HL-60/S4 treated with phorbol 12-myristate 13-acetate at 8.2 ng/mL for 4 days and 3 days (cell line): ENCODE measurements around the gene DNAJC24.
"Not testable (repeated sequence)": the region's sequence is repeated elsewhere in the genome, so short reads cannot be mapped to it uniquely, and the experiment has no call there.

Experiments used
- in situ Hi-C: fragments of 300-500 bp; cut with MboI; formaldehyde crosslinking; loops from 2 replicates; pipeline ENCODE4 v1.15.0; 2022; ENCODE audit warnings: low sequenced_read_pairs

Gene DNAJC24, protein sequence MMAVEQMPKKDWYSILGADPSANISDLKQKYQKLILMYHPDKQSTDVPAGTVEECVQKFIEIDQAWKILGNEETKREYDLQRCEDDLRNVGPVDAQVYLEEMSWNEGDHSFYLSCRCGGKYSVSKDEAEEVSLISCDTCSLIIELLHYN

DNA sequence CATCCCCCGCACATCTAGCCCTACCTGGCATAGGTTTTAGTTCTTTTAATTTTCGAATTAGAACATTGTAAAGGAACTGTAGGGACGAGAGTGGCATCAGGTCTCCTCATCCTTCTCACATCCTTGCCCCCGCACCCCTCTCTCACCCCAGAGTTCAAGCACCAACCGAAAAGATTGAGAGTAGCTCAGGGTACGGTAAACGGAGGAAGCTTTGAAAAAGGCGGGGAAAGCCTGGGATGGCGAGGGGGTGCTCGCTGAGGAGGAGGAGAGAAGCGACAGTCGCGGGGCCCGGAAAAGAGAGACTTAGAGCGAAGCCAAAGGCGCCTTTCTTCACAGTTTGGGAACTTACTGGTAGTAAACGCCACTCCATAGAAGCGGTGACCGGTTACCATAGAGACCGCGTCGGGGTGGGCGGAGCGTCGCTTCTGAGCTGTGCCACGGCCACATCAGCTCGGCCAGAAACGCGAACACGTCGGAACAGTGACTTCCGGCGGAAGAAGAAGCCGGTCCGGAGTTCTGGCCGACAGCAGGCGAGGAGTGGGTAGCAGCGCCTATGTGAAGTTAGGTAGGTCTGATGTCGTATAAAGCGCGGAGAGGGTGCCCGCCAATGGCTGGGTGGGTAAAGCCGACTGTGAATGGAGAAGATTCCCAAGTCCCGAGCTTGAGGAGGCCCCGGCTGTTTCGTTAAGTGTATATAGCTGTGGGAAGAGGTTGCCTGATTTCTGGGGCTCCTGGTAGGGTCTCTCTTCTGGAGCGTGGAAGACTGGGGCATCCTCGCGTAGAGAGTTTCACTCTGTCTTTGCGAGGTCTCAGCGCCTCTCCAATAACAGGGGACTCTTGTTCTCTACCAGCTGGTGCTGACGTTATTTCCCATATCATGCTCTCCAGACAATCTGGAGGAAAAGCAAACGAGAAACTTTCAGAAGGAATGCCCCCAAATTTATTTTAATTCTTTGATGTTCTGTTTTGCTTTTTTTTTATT lies at the start of gene DNAJC24, which contains the start of gene DCDC1:
TSS of gene DNAJC24 (plus strand) at position 513 of the 982 bp plus-strand sequence. CDS start 889 bp downstream, outside the sequence.
TSS of gene DCDC1 (minus strand) at position 392 of the 982 bp plus-strand sequence. CDS start 41,459 bp downstream, outside the sequence.
- in situ Hi-C loops = no loop called here

GRCh38 chr11:31321494-31321893 lies 48.2 kb upstream of the DNAJC24 start:
- in situ Hi-C loops = not testable (repeated sequence)

DNA sequence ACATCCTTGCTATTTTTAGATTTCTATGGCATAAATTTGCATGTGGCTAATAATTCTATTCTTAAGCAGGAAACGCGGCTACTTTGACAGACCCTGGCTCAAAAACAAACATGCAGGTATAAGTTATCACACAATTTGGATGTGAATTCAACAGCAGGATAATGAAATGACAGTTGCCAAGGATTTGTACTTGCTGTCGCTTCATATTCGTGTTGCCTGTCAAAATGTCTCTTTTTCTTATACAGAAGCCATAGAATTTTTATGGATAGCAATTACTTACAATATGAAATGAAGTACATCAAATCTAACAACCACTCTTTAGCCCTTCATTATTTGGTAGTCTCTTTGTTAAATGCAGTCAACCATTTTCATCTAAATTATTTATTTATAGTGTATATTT lies 46.5 kb upstream of the DNAJC24 start:
- in situ Hi-C loops = no loop called here

GRCh38 chr11:31325160-31325559 lies 44.5 kb upstream of the DNAJC24 start:
- in situ Hi-C loops = no loop called here

- in situ Hi-C loops = no loop called here
These were observed 43.1 kb upstream of the DNAJC24 start for GRCh38 chr11:31326470-31327148.

GRCh38 chr11:31327417-31327816 lies 42.2 kb upstream of the DNAJC24 start:
- in situ Hi-C loops = no loop called here

GRCh38 chr11:31328697-31329096 lies 41.0 kb upstream of the DNAJC24 start:
- in situ Hi-C loops = no loop called here

GRCh38 chr11:31337806-31338205 lies 31.9 kb upstream of the DNAJC24 start:
- in situ Hi-C loops = no loop called here

DNA sequence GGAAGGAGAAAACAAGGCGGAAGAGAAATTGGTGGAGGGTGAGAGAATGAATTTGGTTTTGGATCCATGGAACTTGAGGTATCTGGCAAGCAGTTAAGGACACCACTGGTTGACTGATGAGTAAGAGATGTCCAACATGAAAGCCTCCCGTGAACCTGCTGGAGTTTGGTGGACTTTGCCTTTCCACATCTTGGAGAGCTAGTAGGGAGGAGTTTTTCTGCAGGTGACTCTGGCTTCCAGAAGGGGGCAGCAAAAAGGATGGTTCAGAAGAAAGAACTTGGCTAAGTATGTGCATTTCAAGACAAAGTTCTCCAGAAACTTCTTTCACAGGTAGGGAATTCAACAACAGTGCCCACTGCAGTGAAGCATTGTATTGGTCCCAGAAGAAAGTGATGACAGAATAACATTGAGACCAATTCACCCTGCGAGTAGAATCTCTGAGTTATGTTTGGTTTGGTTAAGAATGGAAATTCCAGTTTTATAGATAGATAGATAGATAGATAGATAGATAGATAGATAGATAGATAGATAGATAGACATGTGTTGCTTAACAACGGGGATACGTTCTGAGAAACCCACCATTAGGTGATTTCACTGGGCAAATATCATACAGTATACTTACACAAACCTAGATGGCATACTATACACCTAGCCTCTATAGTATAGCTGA lies 28.6 kb upstream of the DNAJC24 start:
- in situ Hi-C loops = no loop called here

DNA sequence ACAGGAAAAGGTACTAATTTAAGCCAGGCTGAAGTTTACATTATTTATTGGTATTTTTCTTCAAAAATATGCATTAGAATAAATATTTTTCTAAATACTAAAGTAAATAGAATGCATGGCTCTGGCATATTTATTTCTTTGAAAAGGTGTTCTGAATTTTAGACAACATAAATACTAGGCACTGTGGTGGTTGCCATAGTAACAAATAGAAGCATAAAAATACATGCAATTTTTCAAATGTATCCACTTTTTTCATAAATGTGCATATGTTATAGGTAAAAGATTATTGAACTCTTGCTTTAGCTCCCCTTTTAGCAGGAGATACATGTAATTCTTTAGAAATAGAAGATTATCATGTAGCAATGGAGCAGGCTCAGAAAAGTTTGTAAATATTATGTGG lies 18.5 kb upstream of the DNAJC24 start:
- in situ Hi-C loops = no loop called here

- in situ Hi-C loops = no loop called here
These were observed 14.5 kb upstream of the DNAJC24 start for GRCh38 chr11:31355131-31355530.

DNA sequence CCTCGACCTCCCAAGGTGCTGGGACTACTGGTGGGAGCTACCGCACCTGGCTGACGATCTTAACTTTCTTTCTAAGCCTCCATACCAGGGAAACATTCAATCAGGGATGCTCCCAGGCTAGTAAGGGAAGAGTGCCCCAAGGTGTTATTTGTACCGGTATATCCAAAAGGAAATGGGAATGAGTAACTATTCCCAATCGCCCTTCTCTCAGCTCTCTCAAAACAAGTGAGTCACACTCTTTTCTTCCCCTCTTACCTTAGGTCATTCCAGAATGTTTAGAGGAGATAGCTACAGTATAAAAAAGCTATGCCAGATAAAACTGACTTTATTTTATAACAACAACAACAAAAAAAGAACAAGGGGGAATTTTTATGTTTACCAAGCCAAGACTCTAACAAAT lies 13.8 kb upstream of the DNAJC24 start:
- in situ Hi-C loops = no loop called here

DNA sequence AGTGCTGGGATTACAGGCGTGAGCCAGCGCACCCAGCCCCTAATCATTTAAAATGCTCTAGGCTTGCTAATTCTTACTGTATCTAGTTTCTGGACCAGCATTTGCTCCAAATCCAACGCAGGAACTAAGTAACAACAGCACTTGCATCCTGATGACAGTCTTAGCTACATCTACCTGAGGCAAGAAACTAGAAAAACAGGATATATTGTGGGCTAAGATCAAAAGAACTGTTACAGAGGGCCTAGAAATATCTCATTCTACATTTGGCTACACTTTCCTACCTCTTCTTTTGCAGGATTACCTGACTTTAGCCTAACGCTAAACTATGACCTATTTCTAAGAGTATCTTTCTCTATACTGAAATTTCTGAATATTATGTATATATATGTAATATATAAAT lies 7.9 kb upstream of the DNAJC24 start:
- in situ Hi-C loops = no loop called here

DNA sequence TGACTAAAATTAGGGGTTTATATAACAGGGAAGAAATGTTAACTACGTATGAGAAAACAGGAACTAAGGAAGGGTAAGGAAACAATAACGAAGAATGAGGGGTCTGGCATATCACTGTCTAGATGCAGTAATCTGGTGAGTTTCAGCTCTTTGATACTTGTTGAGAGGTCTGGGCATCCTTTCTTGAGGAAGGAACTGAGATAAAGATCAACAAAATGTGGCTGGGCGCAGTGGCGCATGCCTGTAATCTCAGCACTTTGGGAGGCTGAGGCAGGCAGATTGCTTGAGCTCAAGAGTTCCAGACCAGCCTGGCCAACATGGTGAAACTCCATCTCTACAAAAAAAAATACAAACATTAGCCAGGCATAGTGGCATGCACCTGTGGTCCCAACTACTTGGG lies 2.9 kb upstream of the DNAJC24 start:
- in situ Hi-C loops = no loop called here

- in situ Hi-C loops = no loop called here
These were observed 6.2 kb downstream of the DNAJC24 start for GRCh38 chr11:31375879-31376278.

GRCh38 chr11:31383116-31383515 lies 13.5 kb downstream of the DNAJC24 start:
- in situ Hi-C loops = no loop called here

- in situ Hi-C loops = no loop called here
These were observed 17.7 kb downstream of the DNAJC24 start for GRCh38 chr11:31387379-31387778.

DNA sequence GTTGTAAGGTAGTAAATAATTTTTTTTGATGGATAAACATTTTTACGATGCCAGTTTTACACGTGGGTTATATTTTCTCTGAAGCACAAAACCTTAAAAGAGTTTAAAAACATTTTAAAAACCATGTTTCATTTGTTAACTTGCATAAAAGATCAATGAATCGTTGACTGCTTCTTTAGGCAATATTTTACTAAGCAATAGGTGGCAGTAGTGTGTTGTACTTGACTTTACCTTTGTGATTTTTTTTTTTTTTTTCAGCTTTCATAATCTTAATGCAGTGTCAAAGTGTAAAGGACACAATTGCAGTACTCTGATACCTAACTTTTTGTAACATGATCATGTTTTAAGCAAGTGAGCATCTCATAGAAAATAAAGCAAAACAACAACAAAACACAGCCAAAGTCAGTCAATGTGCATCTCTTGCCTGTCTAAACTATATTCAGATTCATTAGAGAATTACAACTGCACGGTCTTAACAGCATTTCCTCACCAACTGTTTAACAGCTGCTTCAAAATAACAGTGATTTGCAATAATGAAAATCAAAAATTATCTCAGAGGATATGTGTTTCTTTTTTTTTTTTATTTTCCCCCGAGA lies 27.7 kb downstream of the DNAJC24 start:
- in situ Hi-C loops = no loop called here

DNA sequence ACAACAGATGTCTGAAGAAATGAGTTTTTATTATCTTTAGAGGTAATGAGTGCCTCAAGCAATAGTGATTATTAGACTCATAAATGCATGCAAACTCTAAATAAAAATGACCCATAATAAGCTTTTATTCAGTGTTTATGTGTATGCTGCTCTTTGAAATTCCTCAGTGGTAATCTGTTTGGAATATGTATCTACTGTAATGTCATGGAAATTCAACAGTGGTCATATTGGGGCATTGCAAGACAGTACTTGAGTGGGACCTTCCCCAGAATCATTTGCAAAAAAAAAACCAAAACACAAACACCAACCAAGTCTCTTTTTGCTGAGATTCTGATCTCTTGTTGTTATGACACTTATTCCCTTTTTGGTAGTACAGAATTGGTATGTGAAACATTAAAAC lies 35.0 kb downstream of the DNAJC24 start:
- in situ Hi-C loops = no loop called here

DNA sequence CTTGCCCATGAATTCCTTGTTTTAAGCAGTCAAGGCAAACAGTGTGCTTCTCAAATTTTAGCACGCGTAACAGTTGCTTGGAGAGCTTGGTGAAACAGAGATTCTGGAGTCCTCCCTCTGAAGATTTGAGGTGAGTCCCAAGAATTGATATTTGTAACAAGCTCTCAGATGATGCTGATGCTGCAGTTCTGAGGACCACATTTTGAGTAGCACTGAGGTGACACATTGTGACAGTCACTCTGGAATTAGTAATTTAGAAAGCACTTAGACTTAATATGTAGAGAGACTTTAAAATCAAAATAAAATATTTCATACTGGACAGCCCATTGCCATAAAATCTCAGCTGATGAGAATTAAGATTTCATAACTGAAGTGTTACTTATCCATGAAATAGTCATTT lies 38.5 kb downstream of the DNAJC24 start:
- in situ Hi-C loops = no loop called here

- in situ Hi-C loops = no loop called here
These were observed 43.3 kb downstream of the DNAJC24 start for GRCh38 chr11:31412946-31413345.
